ENCODE data around the gene CKS1B.

GRCh38 chr1:154951901-154952657 lies 22.4 kb upstream of the CKS1B start:
- TF ChIP-seq POLR2A (IDR thresholded peaks at IDR 0.05) (no peak), CTCF (IDR thresholded peaks at IDR 0.05 in 8 of 11, conservative IDR thresholded peaks at IDR 0.05 in 3 of 11) (no peak)

Data from spleen (tissue), 7 donors.